ENCODE measurements around the gene WNT10A.
A peak's percentile ranks its signal among the peaks of the same experiment; 100 is the strongest.

WNT10A gene

DNA sequence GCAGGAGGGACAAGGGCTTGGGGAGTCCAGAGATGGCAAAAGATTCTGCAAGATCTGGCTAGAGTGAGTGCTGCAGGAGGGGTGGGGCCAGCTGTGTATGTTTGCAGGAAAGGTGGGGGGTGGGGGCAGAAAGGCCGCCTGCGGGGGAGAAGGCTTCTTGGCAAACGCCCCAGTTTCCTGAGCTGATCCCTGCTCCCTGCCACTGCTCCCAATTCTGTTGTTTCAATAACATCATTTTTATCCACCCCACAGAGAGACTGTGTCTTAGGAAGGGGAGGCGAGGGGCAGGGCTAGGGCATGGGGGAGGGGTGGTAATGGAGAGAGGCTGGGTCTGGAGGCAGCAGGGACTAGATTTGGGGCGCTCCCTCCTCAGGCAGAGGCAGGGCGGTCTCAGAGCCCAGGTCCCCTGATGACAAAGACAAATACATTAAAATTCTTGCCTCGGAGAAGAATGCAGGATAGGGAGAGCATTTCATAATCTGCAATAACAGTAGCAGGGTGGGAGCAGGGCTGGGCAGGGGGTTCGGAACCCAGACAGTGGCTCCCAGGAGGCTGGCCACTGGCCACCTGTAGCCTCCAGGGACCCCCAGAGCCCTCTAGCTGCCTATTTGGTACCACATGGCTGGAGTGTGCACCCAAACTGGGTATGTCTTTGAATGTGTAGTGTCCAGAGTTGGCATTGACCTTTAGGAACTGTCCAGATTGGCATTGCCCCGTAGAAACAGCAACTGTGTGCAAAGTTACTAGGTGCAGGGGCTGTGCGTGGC is 23.1 kb upstream of the WNT10A start:
- DNase-seq (ENCODE audit: low spot score) = no peak

GRCh38 chr2:218858138-218858445 is 22.6 kb upstream of the WNT10A start:
- no peak for DNase-seq (ENCODE audit: low spot score)

DNA sequence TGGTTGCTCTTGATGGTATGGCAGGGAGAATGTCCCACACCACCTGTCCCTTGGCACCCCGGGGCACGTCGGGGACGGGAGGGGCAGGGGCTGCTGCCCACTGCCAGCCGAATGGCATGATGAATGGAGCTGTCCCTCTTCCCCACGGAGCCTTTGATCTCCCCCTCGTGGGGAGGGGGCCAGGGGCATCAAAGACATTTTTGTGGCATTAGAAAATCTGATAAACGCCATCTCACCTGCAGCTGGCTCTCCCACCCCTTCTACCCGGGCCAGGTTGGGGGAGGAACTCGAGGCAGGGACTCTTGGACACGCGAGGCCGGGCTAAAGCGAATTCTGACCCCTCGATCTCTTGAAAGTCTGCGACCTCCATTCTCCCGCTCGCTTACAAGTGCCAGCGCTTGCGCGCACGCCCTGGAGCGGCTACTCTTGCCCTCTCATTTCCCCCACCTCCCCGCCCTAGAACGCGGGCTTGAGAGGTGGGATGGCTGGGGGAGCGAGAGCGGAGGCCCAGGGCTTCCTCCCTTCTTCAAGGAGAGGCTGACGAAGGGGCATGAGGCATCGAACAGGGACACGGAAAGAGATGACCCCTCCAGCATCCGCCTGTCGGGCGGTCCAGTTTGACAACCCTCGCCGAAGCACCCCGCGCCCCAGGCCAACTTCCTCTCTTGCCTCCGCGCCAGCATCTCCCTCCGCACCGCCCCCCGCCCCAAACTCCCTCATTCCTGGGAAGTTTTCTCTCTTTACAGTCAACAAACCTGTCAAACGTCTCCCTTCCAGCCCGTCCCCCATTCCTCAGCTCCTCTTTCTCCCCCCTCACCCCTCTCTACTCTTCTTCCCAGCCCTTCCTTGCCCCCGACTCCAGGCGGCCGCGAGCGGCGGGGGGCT is 21.7 kb upstream of the WNT10A start:
- DNase-seq (ENCODE audit: low spot score) = no peak

DNA sequence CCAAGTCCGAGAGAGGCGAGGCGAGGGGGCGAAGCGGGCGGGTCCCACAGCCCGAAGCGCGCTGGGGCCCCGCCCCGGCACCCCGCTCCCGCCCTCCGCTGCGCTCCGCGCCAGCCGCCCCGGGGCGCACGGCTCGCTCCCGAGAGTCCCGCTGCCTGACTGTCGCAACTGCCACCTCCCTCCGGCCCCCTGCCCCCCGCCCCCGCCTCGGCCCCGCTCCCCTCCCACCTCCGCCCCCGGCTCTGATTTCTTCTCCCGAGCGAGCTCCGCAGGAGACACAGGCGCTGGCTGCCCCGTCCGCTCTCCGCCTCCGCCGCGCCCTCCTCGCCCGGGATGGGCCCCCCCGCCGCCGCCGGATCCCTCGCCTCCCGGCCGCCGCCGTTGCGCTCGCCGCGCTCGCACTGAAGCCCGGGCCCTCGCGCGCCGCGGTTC is 21.1 kb upstream of the WNT10A start, which contains the start of gene WNT6:
Gene WNT6, plus strand, starts transcription at position 250 of the 432 bp plus-strand sequence. CDS start 233 bp downstream, outside the sequence.
- DNase-seq (ENCODE audit: low spot score) = no peak

GRCh38 chr2:218859988-218860831 is 20.4 kb upstream of the WNT10A start:
- no peak for DNase-seq (ENCODE audit: low spot score)

- no peak for DNase-seq (ENCODE audit: low spot score)
Observed at GRCh38 chr2:218860950-218861381, 19.7 kb upstream of the WNT10A start.

DNA sequence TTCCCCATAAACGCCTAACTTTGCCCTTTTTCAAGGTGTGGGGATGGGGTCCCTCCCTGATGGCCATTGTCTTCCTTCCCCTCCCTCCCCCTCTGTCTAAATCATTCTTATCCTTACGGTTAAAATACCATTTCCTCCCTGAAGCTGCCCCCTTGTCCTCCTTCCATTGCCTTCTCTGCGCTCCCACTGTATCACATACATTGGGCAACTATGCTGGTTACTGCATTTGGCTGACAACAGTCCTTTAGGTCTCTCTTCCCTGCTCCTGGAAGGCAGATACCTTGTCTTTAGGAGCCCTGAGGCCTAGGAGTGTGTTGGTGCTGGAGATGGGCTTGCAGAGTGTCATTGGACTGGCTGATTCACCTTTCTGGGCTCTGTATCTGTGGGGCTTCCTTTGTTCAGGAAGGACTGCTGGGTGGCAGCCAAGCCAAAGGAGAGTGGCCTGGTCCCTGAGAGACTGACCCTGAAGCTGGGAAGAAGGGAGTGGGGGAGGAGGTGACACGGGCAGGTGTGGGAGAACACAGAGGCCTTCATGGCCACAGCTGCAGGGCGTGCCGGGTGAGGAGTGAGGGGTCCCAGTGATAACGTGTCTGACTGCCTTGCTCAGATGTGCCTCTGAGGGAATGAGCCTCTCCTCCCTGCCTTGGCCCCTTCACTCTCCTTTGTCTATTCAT is 18.9 kb upstream of the WNT10A start:
- DNase-seq (ENCODE audit: low spot score) = no peak

GRCh38 chr2:218863021-218863520 is 17.6 kb upstream of the WNT10A start:
- no peak for DNase-seq (ENCODE audit: low spot score)

- no peak for DNase-seq (ENCODE audit: low spot score)
Observed at GRCh38 chr2:218865396-218865795, 15.3 kb upstream of the WNT10A start.

GRCh38 chr2:218865999-218866398 is 14.7 kb upstream of the WNT10A start:
- no peak for DNase-seq (ENCODE audit: low spot score)

DNA sequence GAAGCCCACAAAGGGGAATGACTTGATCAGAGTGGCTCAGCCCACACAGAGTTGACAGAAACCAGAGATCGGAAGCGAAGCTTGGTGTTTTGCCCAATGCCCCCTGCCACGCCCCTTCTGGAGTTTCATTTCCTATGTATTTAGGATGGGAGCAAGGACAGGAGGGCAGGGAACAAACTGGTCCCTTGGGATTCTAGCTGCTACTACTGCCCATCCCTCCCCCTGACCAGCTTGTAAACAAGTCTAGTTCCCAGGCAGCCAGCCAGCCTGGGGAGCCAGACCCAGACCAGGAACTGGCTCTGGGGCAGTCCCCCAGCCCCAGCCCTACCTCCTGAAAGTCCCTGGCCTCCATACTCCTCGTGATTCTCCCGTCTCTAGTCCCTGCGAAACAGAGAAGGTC is 12.8 kb upstream of the WNT10A start:
- DNase-seq (ENCODE audit: low spot score) = no peak

GRCh38 chr2:218869064-218869463 is 11.6 kb upstream of the WNT10A start:
- DNase-seq (ENCODE audit: low spot score) = no peak

DNA sequence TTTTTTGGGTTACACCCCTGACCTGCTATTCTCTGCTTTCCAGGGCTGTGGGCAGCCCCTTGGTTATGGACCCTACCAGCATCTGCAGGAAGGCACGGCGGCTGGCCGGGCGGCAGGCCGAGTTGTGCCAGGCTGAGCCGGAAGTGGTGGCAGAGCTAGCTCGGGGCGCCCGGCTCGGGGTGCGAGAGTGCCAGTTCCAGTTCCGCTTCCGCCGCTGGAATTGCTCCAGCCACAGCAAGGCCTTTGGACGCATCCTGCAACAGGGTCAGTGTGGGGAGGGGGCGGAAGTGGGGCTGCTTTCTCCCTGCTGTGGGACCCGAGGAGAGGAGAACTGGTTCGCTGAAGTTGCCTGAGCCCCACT is 9.7 kb upstream of the WNT10A start:
- no peak for DNase-seq (ENCODE audit: low spot score)

DNA sequence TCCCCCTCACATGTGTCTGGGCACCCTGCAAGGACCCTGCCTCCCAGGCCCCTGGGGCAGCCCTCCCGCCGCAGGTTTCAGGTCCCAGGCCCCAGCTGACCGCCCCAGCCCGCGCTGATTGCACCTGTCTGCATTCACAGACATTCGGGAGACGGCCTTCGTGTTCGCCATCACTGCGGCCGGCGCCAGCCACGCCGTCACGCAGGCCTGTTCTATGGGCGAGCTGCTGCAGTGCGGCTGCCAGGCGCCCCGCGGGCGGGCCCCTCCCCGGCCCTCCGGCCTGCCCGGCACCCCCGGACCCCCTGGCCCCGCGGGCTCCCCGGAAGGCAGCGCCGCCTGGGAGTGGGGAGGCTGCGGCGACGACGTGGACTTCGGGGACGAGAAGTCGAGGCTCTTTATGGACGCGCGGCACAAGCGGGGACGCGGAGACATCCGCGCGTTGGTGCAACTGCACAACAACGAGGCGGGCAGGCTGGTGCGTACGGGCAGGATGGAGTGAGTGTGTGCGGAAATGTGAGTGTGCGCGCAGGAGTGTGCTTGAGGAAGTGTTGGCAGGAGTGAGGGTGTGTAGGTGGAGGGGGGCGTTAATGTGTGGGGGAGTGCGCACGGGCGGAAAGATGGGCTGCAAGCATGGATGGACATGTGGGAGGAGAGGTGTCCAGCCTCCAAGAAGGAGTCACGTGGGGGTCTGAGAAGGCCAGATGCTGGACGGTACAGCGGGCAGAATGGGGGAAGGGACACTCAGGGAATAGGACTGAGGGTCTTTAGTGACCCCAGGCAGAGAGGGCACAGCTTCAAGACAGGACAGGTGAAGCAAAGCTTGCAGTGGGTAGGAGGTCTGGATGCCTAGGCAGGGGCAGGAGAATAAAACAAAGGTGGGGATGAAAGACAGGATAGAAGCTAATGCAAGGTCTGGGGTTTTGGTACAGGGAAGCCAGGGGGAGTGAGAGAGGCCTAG is 9.0 kb upstream of the WNT10A start:
- DNase-seq (ENCODE audit: low spot score) = peak; percentile 39

DNA sequence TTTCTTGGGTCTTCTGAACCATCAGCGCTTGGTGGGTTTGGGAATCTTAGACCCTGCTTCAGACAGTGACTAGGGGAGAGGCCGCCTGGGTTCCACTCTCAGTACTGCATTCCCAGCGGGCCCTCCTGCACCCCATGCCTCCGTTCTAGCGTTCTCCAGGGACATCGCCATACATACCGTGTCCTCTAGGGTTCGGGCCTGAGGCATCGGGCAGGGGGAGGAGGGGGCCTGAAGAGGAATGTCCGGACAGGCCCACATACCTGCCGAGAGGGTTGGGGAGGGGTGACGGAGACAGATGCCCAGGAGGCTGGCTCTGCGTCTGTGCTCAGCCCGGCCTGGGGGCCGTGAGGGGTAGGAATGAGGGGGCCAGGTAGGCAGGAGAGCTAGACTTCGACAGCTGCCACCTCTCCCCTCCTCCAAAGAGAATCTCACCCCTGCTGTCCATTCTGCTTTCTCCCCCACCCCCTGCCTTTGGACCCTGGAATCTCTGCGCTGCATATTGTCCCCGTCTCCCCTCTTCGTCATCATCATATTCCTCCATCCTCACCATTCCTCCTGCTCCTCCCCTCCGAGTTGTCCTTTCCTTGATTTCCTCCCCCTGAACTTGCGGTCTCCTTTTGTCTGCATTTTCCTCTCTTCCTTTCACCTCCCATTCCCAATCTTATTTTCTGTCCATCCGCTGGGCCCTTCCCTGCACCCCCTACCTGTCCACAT is 7.8 kb upstream of the WNT10A start:
- no peak for DNase-seq (ENCODE audit: low spot score)

DNA sequence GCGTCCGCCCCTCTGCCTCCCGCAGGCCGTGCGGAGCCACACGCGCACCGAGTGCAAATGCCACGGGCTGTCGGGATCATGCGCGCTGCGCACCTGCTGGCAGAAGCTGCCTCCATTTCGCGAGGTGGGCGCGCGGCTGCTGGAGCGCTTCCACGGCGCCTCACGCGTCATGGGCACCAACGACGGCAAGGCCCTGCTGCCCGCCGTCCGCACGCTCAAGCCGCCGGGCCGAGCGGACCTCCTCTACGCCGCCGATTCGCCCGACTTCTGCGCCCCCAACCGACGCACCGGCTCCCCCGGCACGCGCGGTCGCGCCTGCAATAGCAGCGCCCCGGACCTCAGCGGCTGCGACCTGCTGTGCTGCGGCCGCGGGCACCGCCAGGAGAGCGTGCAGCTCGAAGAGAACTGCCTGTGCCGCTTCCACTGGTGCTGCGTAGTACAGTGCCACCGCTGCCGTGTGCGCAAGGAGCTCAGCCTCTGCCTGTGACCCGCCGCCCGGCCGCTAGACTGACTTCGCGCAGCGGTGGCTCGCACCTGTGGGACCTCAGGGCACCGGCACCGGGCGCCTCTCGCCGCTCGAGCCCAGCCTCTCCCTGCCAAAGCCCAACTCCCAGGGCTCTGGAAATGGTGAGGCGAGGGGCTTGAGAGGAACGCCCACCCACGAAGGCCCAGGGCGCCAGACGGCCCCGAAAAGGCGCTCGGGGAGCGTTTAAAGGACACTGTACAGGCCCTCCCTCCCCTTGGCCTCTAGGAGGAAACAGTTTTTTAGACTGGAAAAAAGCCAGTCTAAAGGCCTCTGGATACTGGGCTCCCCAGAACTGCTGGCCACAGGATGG is 7.1 kb upstream of the WNT10A start:
- DNase-seq (ENCODE audit: low spot score) = no peak

- DNase-seq (ENCODE audit: low spot score) = no peak
Observed at GRCh38 chr2:218875692-218876246, 4.9 kb upstream of the WNT10A start.

DNA sequence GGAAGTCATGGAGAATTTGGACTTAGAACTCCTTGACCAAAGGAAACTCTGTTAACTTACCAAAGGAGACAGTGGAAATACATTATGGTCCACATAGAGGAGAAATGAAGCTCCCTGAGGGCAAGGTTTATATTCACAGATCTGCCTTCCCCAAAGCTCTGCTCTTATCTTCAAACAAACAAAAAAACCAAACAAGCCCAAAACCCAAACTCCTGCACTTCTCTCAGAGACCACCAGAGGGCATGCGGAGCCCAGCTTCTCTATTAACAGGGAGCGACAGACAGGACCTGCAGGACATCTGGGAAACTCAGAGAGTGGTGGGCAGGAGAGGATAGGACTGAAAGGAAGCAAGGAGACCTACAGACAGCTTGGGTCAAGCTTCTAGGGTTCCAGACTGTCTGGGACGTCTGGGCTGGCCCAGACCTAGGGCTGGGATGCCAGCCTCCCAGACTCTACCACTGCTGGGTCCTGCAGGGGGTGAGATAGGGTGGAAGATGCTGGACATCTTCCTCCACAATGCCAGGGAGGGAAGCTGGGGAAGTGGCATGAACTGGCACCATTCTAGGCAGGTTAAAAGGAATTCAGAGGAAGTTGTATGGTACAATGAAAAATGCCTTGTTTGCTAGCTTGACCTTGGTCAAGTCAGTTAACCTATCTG is 4.0 kb upstream of the WNT10A start:
- DNase-seq (ENCODE audit: low spot score) = peak; percentile 70
